Measurements from ENCODE around the gene CCDC102B. TPM values are rescaled to one million over a fixed set of nuclear protein-coding genes. Genes with fewer than 3 reads are reported as not detected.

Gene CCDC102B
- total RNA-seq, 1 donor from 2014 or later: 0.54 TPM

GRCh38 chr18:68841301-68841700 is 43.4 kb downstream of the CCDC102B start:
- H3K27me3 ChIP-seq (ENCODE audit: control insufficient read depth, insufficient read depth, low read length): no peaks in the 10 kb centered on the region
- H3K36me3 ChIP-seq (ENCODE audit: control insufficient read depth, insufficient read depth, low read length): no peaks in the 10 kb centered on the region
- no peak for TF ChIP-seq CTCF (IDR thresholded peaks at IDR 0.05; ENCODE audit: insufficient read depth, low read length, poor library complexity, severe bottlenecking)
- no peak for DNase-seq (ENCODE audit: low read depth)
- H3K4me3 ChIP-seq (ENCODE audit: low read depth, low read length): no peak overlapping the region

GRCh38 chr18:68842951-68843350 is 45.1 kb downstream of the CCDC102B start:
- H3K4me3 ChIP-seq (ENCODE audit: low read depth, low read length): no peak overlapping the region
- H3K27me3 ChIP-seq (ENCODE audit: control insufficient read depth, insufficient read depth, low read length): no peaks in the 10 kb centered on the region
- DNase-seq (ENCODE audit: low read depth): no peak
- TF ChIP-seq CTCF (IDR thresholded peaks at IDR 0.05; ENCODE audit: insufficient read depth, low read length, poor library complexity, severe bottlenecking): no peak
- no peaks in the 10 kb centered on the region for H3K36me3 ChIP-seq (ENCODE audit: control insufficient read depth, insufficient read depth, low read length)

GRCh38 chr18:68843473-68844089 is 45.7 kb downstream of the CCDC102B start:
- DNase-seq (ENCODE audit: low read depth): no peak
- Histone ChIP-seq H3K4me3 (ENCODE audit: low read depth, low read length) (no peak overlapping the region), H3K36me3 (ENCODE audit: control insufficient read depth, insufficient read depth, low read length) (no peaks in the 10 kb centered on the region), H3K27me3 (ENCODE audit: control insufficient read depth, insufficient read depth, low read length) (no peaks in the 10 kb centered on the region)
- peak; percentile 7 for TF ChIP-seq CTCF (IDR thresholded peaks at IDR 0.05; ENCODE audit: insufficient read depth, low read length, poor library complexity, severe bottlenecking)

- peak; percentile 57 for TF ChIP-seq CTCF (IDR thresholded peaks at IDR 0.05; ENCODE audit: insufficient read depth, low read length, poor library complexity, severe bottlenecking)
- DNase-seq (ENCODE audit: low read depth): peak; percentile 7
- H3K27me3 ChIP-seq (ENCODE audit: control insufficient read depth, insufficient read depth, low read length): no peaks in the 10 kb centered on the region
- no peak overlapping the region for H3K4me3 ChIP-seq (ENCODE audit: low read depth, low read length)
- H3K36me3 ChIP-seq (ENCODE audit: control insufficient read depth, insufficient read depth, low read length): no peaks in the 10 kb centered on the region
Observed at GRCh38 chr18:68847219-68847837, 49.4 kb downstream of the CCDC102B start.

GRCh38 chr18:68848242-68848641 is 50.4 kb downstream of the CCDC102B start:
- DNase-seq (ENCODE audit: low read depth): no peak
- TF ChIP-seq CTCF (IDR thresholded peaks at IDR 0.05; ENCODE audit: insufficient read depth, low read length, poor library complexity, severe bottlenecking): no peak
- no peaks in the 10 kb centered on the region for H3K27me3 ChIP-seq (ENCODE audit: control insufficient read depth, insufficient read depth, low read length)
- no peaks in the 10 kb centered on the region for H3K36me3 ChIP-seq (ENCODE audit: control insufficient read depth, insufficient read depth, low read length)
- no peak overlapping the region for H3K4me3 ChIP-seq (ENCODE audit: low read depth, low read length)
